DND-41 (cell line): ENCODE data around the gene GUCY2D.

Experiments
- CTCF ChIP-seq: IDR thresholded peaks from 2 replicates; pipeline ENCODE4 v1.5.1; 2012; ENCODE audit warnings: borderline replicate concordance, low read length, moderate library complexity, mild to moderate bottlenecking; ENCODE audit not compliant: poor library complexity, severe bottlenecking; ENCODE audit errors: extremely low read depth
- EZH2 ChIP-seq: IDR thresholded peaks from 3 replicates; pipeline ENCODE4 v1.6.1; 2012; ENCODE audit warnings: borderline replicate concordance, low read depth, mild to moderate bottlenecking, moderate library complexity, low read length, inconsistent platforms; ENCODE audit not compliant: severe bottlenecking

- TF ChIP-seq CTCF (no peak), EZH2 (no peak)
These were observed 49.4 kb downstream of the GUCY2D start for GRCh38 chr17:8051831-8052230.
